HepG2 (cell line): ENCODE measurements around the gene RBM47.

ENCODE experiments used
- ARID2 ChIP-seq: sonication (generic); formaldehyde crosslinking; IDR thresholded peaks from 2 replicates; pipeline ENCODE4 v1.8.1; 2022; ENCODE audit warnings: mild to moderate bottlenecking, missing genetic modification reagents, borderline replicate concordance
- CHD2 ChIP-seq: IDR thresholded peaks from 2 replicates; pipeline ENCODE4 v1.6.1; 2011; ENCODE audit warnings: low read depth, low read length, improper control_type of control experiment
- HDAC6 ChIP-seq: fragments of 200-600 bp; sonication (generic); IDR thresholded peaks from 2 replicates; pipeline ENCODE4 v1.7.0; 2017; ENCODE audit warnings: mild to moderate bottlenecking, antibody characterized with exemption, low read length, low read depth
- KLF6 ChIP-seq: IDR thresholded peaks from 2 replicates; pipeline ENCODE4 v1.8.0; 2016; ENCODE audit warnings: missing biosample characterization, missing genetic modification reagents
- MLLT10 ChIP-seq: sonication (generic); formaldehyde crosslinking; IDR thresholded peaks from 2 replicates; pipeline ENCODE4 v1.4.0; 2020; ENCODE audit warnings: missing genetic modification reagents
- MXI1 ChIP-seq: IDR thresholded peaks from 3 replicates; pipeline ENCODE4 v1.6.1; 2012; ENCODE audit warnings: low read depth, low read length, inconsistent platforms, borderline replicate concordance
- SIX4 ChIP-seq: sonication (generic); formaldehyde crosslinking; IDR thresholded peaks from 2 replicates; pipeline ENCODE4 v1.4.0; 2020; ENCODE audit warnings: missing genetic modification reagents
- ZNF501 ChIP-seq: sonication (generic); formaldehyde crosslinking; IDR thresholded peaks from 2 replicates; pipeline ENCODE4 v1.5.1; 2020; ENCODE audit warnings: mild to moderate bottlenecking, moderate library complexity, missing genetic modification reagents
- ZNF792 ChIP-seq: IDR thresholded peaks from 2 replicates; pipeline ENCODE4 v1.6.1; 2016
- TF ChIP-seq, protein P1 (sequence below): IDR thresholded peaks from 2 replicates; pipeline ENCODE4 v1.6.1; 2012; ENCODE audit warnings: inconsistent platforms
- TF ChIP-seq, protein P2 (sequence below): sonication (generic); formaldehyde crosslinking; IDR thresholded peaks from 2 replicates; pipeline ENCODE4 v1.5.0; 2020; ENCODE audit warnings: mild to moderate bottlenecking, missing genetic modification reagents, moderate library complexity
- TF ChIP-seq, protein P3 (sequence below): sonication (generic); formaldehyde crosslinking; IDR thresholded peaks from 2 replicates; pipeline ENCODE4 v1.4.0; 2020; ENCODE audit warnings: missing genetic modification reagents
- TF ChIP-seq, protein P4 (sequence below), 2 experiments: sonication (generic) in 1 of 2; formaldehyde crosslinking in 1 of 2; IDR thresholded peaks; 2 replicates each; pipeline versions ENCODE4 v1.5.1 to v1.6.1; 2011 to 2020; ENCODE audit warnings: borderline replicate concordance in 1 of 2, low read depth in 1 of 2, low read length in 1 of 2, mild to moderate bottlenecking in 1 of 2, missing genetic modification reagents in 1 of 2, moderate library complexity in 1 of 2
- TF ChIP-seq, protein P5 (sequence below): sonication (generic); formaldehyde crosslinking; IDR thresholded peaks from 2 replicates; pipeline ENCODE4 v1.5.0; 2020; ENCODE audit warnings: missing genetic modification reagents

DNA sequence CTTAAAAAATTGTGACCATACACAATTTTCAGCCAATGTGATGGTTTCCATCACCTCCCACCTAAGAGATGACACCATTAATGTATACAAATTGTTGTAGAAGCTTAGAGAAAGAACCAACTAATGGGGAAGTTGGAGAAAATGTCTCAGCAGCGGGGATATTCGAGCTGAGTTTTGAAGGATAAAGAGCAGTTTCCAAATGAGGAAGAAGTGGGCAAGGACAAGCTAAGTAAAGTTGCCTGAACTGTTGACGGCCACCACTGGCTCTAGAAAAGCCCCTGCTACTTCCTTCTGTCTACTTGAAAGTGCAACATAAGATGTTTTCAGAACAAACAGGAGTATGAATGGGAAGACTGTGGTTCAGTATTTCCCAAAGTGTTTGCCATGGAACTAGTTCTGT, 202.5 kb downstream of the RBM47 start:
- TF ChIP-seq KLF6 (CRISPR knock-in tag) (no peak), SIX4 (no peak), ARID2 (no peak), MXI1 (no peak), MLLT10 (CRISPR knock-in tag) (no peak), CHD2 (no peak), ZNF792 (CRISPR knock-in tag) (no peak), HDAC6 (no peak), ZNF501 (CRISPR knock-in tag) (no peak)
- TF ChIP-seq, protein P1, sequence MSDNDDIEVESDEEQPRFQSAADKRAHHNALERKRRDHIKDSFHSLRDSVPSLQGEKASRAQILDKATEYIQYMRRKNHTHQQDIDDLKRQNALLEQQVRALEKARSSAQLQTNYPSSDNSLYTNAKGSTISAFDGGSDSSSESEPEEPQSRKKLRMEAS: no peak
- TF ChIP-seq, protein P2, sequence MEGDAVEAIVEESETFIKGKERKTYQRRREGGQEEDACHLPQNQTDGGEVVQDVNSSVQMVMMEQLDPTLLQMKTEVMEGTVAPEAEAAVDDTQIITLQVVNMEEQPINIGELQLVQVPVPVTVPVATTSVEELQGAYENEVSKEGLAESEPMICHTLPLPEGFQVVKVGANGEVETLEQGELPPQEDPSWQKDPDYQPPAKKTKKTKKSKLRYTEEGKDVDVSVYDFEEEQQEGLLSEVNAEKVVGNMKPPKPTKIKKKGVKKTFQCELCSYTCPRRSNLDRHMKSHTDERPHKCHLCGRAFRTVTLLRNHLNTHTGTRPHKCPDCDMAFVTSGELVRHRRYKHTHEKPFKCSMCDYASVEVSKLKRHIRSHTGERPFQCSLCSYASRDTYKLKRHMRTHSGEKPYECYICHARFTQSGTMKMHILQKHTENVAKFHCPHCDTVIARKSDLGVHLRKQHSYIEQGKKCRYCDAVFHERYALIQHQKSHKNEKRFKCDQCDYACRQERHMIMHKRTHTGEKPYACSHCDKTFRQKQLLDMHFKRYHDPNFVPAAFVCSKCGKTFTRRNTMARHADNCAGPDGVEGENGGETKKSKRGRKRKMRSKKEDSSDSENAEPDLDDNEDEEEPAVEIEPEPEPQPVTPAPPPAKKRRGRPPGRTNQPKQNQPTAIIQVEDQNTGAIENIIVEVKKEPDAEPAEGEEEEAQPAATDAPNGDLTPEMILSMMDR (CRISPR knock-in tag): no peak
- TF ChIP-seq, protein P3, sequence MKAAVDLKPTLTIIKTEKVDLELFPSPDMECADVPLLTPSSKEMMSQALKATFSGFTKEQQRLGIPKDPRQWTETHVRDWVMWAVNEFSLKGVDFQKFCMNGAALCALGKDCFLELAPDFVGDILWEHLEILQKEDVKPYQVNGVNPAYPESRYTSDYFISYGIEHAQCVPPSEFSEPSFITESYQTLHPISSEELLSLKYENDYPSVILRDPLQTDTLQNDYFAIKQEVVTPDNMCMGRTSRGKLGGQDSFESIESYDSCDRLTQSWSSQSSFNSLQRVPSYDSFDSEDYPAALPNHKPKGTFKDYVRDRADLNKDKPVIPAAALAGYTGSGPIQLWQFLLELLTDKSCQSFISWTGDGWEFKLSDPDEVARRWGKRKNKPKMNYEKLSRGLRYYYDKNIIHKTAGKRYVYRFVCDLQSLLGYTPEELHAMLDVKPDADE (CRISPR knock-in tag): no peak
- TF ChIP-seq, protein P4, sequence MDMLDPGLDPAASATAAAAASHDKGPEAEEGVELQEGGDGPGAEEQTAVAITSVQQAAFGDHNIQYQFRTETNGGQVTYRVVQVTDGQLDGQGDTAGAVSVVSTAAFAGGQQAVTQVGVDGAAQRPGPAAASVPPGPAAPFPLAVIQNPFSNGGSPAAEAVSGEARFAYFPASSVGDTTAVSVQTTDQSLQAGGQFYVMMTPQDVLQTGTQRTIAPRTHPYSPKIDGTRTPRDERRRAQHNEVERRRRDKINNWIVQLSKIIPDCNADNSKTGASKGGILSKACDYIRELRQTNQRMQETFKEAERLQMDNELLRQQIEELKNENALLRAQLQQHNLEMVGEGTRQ (IDR thresholded peaks at IDR 0.05; ENCODE audit: low read depth, low read length): no peak
- TF ChIP-seq, protein P4 (CRISPR knock-in tag; IDR thresholded peaks at IDR 0.05; ENCODE audit: borderline replicate concordance): no peak
- TF ChIP-seq, protein P5, sequence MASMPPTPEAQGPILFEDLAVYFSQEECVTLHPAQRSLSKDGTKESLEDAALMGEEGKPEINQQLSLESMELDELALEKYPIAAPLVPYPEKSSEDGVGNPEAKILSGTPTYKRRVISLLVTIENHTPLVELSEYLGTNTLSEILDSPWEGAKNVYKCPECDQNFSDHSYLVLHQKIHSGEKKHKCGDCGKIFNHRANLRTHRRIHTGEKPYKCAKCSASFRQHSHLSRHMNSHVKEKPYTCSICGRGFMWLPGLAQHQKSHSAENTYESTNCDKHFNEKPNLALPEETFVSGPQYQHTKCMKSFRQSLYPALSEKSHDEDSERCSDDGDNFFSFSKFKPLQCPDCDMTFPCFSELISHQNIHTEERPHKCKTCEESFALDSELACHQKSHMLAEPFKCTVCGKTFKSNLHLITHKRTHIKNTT (CRISPR knock-in tag): no peak
